IPS-18a (cell line): Measurements from ENCODE around the gene IL26.
"Not testable (repeated sequence)": the region's sequence is repeated elsewhere in the genome, so short reads cannot be mapped to it uniquely, and the experiment has no call there.

Experiments
- H3K27ac ChIP-seq: one replicate; pipeline ENCODE4 v1.5.1; 2013; ENCODE audit warnings: low read length
- H3K27me3 ChIP-seq: one replicate; pipeline ENCODE4 v1.6.1; 2013; ENCODE audit warnings: mild to moderate bottlenecking, low read length; ENCODE audit not compliant: control insufficient read depth, insufficient read depth
- H3K36me3 ChIP-seq: one replicate; pipeline ENCODE4 v1.6.1; 2013; ENCODE audit warnings: low read depth, low read length; ENCODE audit not compliant: control insufficient read depth
- H3K4me1 ChIP-seq: one replicate; pipeline ENCODE4 v1.6.1; 2013; ENCODE audit warnings: low read depth, low read length; ENCODE audit not compliant: control insufficient read depth
- H3K4me3 ChIP-seq: one replicate; pipeline ENCODE4 v1.5.1; 2013; ENCODE audit warnings: low read length
- H3K9ac ChIP-seq: one replicate; pipeline ENCODE4 v1.6.1; 2013; ENCODE audit warnings: mild to moderate bottlenecking, low read length, moderate library complexity
- H3K9me3 ChIP-seq: one replicate; pipeline ENCODE4 v1.6.1; 2013; ENCODE audit warnings: low read depth, low read length; ENCODE audit not compliant: control insufficient read depth

Gene IL26

GRCh38 chr12:68223067-68223747 is 2.4 kb downstream of the IL26 start:
- no peak overlapping the region for H3K4me3 ChIP-seq
- no peak overlapping the region for H3K9ac ChIP-seq

DNA sequence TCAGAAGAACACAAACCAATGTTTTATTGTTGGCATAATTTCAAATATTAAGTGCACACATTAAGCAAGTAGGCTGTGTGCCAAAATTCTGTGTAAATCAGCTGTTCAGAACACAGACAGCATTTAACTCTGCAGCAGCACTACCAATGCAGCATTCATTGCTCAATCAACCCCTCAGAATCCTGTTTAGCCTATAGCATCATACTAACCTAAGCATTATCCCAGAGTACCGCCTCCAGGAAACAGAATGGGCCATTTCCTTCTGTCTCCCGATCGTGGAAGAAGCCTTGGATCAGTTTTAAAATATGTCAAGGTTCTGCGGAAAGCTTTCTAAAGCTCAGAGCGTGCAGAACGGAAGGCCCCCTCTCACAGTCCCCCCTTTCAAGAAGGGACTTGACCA is 3.3 kb downstream of the IL26 start:
- Histone ChIP-seq H3K27me3 (no peaks in the 10 kb centered on the region), H3K36me3 (no peaks in the 10 kb centered on the region), H3K4me1 (no peaks in the 10 kb centered on the region), H3K27ac (no peak overlapping the region), H3K4me3 (no peak overlapping the region), H3K9me3 (no peaks in the 10 kb centered on the region), H3K9ac (no peak overlapping the region)

More at GRCh38 chr12:68223067-68223747, 2.4 kb downstream of the IL26 start:
- Histone ChIP-seq H3K9me3 (no peaks in the 10 kb centered on the region), H3K36me3 (no peaks in the 10 kb centered on the region), H3K27ac (no peak overlapping the region), H3K27me3 (no peaks in the 10 kb centered on the region), H3K4me1 (no peaks in the 10 kb centered on the region)

DNA sequence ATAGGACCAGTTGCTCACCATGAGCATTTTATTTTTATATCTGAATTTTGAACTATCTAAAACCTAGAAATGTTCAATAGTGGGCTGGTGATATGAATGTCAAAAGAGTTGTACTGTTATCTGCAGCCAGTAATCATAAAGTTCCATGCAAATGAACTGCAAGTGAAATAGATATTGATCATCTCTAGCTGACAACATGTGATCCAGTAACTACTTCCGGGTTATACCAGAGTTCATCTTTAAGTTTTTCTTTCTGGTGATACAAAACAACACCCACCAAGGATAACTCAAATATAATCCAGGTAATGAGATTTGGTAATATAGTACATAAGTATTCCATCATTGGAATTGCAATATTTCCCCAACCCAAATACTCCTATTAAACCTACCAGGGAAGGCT is 4.1 kb downstream of the IL26 start:
- H3K4me3 ChIP-seq, result no peak overlapping the region
- no peaks in the 10 kb centered on the region for H3K36me3 ChIP-seq
- H3K27me3 ChIP-seq, result no peaks in the 10 kb centered on the region
- no peak overlapping the region for H3K27ac ChIP-seq
- H3K9me3 ChIP-seq, result no peaks in the 10 kb centered on the region
- no peaks in the 10 kb centered on the region for H3K4me1 ChIP-seq
- H3K9ac ChIP-seq, result no peak overlapping the region

GRCh38 chr12:68210875-68211274 is 14.7 kb downstream of the IL26 start:
- Histone ChIP-seq H3K9ac (no peak overlapping the region), H3K4me3 (no peak overlapping the region), H3K27me3 (no peaks in the 10 kb centered on the region), H3K4me1 (no peaks in the 10 kb centered on the region), H3K9me3 (no peaks in the 10 kb centered on the region), H3K36me3 (no peaks in the 10 kb centered on the region), H3K27ac (no peak overlapping the region)

DNA sequence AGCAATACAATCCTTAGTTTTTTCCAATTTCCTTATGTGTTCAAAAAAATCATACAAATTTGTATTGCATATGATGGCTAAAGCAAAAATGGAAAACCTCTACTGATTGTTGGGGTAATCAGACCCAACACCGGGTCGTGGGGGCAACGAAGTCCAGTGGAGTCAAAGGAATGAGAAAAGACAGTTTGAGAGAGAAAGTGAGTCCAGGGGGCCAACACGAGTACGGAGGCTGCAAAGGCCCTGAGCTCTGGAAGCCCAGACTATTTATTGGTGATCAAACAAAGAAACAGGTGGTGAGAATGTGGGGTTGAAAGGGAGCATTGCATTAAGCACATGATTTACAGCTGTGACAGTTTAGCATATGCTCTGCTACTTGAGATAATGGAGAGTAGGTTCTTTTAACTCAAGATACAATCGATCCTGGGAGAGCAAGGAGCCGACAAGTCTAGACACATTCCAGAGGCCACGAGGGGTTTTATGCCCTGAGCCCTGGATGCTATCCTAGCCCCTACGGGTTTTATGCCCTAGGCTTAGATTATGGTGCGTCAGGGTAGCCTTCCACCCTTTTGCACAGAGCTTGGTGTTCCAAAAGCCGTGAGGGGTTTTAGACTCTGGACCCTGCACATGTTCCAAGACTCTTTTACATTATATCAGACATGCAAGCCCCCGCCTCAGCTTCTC is 16.4 kb downstream of the IL26 start:
- H3K9ac ChIP-seq, H3K27me3 ChIP-seq, H3K36me3 ChIP-seq, H3K4me1 ChIP-seq, H3K9me3 ChIP-seq, H3K4me3 ChIP-seq, H3K27ac ChIP-seq: not testable (repeated sequence)

DNA sequence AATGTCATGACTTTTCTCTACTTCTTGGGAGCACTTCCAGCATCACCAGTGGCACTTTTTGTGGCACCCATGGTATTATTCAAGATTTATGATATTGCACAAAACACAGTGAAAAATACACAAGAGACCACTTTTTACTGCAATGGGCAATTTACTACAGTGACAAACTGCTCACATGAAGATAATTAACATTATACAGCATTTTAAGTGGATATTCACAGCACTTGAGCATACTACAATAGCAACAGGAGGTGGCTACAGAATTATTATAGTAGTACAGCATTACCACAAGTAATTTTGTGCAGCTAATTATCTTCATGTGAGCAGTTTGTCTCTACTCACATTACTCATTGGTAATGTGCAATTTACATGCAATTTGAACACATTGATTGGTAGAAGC is 18.3 kb downstream of the IL26 start:
- no peak overlapping the region for H3K27ac ChIP-seq
- no peak overlapping the region for H3K4me3 ChIP-seq
- H3K9ac ChIP-seq, result no peak overlapping the region
- H3K27me3 ChIP-seq, result no peaks in the 10 kb centered on the region
- no peaks in the 10 kb centered on the region for H3K4me1 ChIP-seq
- H3K9me3 ChIP-seq, result no peaks in the 10 kb centered on the region
- H3K36me3 ChIP-seq, result no peaks in the 10 kb centered on the region

- Histone ChIP-seq H3K36me3 (no peaks in the 10 kb centered on the region), H3K27ac (no peak overlapping the region), H3K4me1 (no peaks in the 10 kb centered on the region), H3K4me3 (no peak overlapping the region), H3K9ac (no peak overlapping the region), H3K27me3 (no peaks in the 10 kb centered on the region), H3K9me3 (no peaks in the 10 kb centered on the region)
These were observed 19.2 kb downstream of the IL26 start for GRCh38 chr12:68206446-68206845.

DNA sequence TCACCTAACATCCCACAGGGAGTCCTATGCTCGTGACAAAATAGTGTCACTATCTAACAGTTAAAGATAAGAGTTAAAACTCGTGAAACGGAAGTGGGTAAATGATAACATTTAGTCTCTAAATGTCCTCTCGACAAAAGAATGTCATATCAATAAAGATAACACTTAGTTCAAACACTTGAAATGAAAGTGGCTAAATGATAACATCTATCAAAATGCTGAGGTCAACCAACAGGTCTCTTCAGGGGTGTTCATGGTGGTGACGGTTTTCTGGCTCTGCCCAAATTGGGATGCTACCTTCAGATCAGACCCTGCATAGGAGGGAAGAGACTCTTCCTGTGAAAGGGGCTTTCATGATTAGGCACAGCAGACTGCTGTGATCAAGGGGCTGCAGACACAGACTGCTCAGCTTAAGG is 22.1 kb downstream of the IL26 start:
- H3K27me3 ChIP-seq, result no peaks in the 10 kb centered on the region
- no peaks in the 10 kb centered on the region for H3K9me3 ChIP-seq
- no peak overlapping the region for H3K9ac ChIP-seq
- peaks cover 7% of the 10 kb centered on the region for H3K4me1 ChIP-seq
- no peak overlapping the region for H3K27ac ChIP-seq
- no peak overlapping the region for H3K4me3 ChIP-seq
- H3K36me3 ChIP-seq, result no peaks in the 10 kb centered on the region

- Histone ChIP-seq H3K4me3 (no peak overlapping the region), H3K36me3 (no peaks in the 10 kb centered on the region), H3K27ac (no peak overlapping the region), H3K4me1 (peaks cover 7% of the 10 kb centered on the region), H3K27me3 (no peaks in the 10 kb centered on the region), H3K9me3 (no peaks in the 10 kb centered on the region), H3K9ac (no peak overlapping the region)
These were observed 24.8 kb downstream of the IL26 start for GRCh38 chr12:68200854-68201253.

GRCh38 chr12:68199127-68199526 is 26.5 kb downstream of the IL26 start:
- Histone ChIP-seq H3K4me1 (peaks cover 7% of the 10 kb centered on the region), H3K9ac (no peak overlapping the region), H3K9me3 (no peaks in the 10 kb centered on the region), H3K36me3 (no peaks in the 10 kb centered on the region), H3K27ac (no peak overlapping the region), H3K27me3 (no peaks in the 10 kb centered on the region), H3K4me3 (no peak overlapping the region)

- no peak overlapping the region for H3K9ac ChIP-seq
These were observed 27.0 kb downstream of the IL26 start for GRCh38 chr12:68198507-68199086.

GRCh38 chr12:68190301-68190700 is 35.3 kb downstream of the IL26 start:
- no peak overlapping the region for H3K4me3 ChIP-seq
- H3K4me1 ChIP-seq, result no peaks in the 10 kb centered on the region
- no peaks in the 10 kb centered on the region for H3K27me3 ChIP-seq
- no peaks in the 10 kb centered on the region for H3K36me3 ChIP-seq
- no peak overlapping the region for H3K27ac ChIP-seq
- no peaks in the 10 kb centered on the region for H3K9me3 ChIP-seq
- H3K9ac ChIP-seq, result no peak overlapping the region

More at GRCh38 chr12:68198507-68199086, 27.0 kb downstream of the IL26 start:
- Histone ChIP-seq H3K36me3 (no peaks in the 10 kb centered on the region), H3K4me1 (peaks cover 7% of the 10 kb centered on the region), H3K27ac (no peak overlapping the region), H3K27me3 (no peaks in the 10 kb centered on the region), H3K9me3 (no peaks in the 10 kb centered on the region), H3K4me3 (no peak overlapping the region)
